HepG2 (cell line): ENCODE results near the gene DGKD. TPM values are rescaled to one million over a fixed set of nuclear protein-coding genes. Genes with fewer than 3 reads are reported as not detected.

ENCODE experiments used
- ATAC-seq: fragments of 200-7000 bp; cut with Tn5 transposase; 3 replicates; pipeline ENCODE4 v1.9.1; 2020; ENCODE audit warnings: mild to moderate bottlenecking, moderate library complexity
- BruUV-seq: library from RNA; stranded (reverse); fragments of 400-500 nt; replicated peaks from 2 replicates; lab custom pipeline; 2021; lab: Mats Ljungman, UMichigan
- CTCF ChIA-PET: fragments of 300-600 bp; formaldehyde crosslinking; extraction: SDS; loops from one replicate; lab custom pipeline; 2021; ENCODE audit warnings: low total read pairs, inconsistent platforms, low intra/inter-chr PET ratio; lab: Yijun Ruan, JAX
- POLR2A ChIA-PET: fragments of 350-600 bp; sonication (Branson Sonifier 250); formaldehyde crosslinking; loops from one replicate; lab custom pipeline; 2020; ENCODE audit warnings: antibody characterized with exemption, inconsistent platforms; lab: Yijun Ruan, JAX
- DNase-seq: peaks from one replicate; pipeline ENCODE4 v3.0.0-alpha.2; 2015; ENCODE audit warnings: low spot score
- FAIRE-seq: peaks from 3 replicates; lab custom pipeline; 2011; peaks lifted over from hg19 to GRCh38; lab: Jason Lieb, UNC
- H2AFZ ChIP-seq: one replicate; pipeline ENCODE4 v1.6.1; 2011; ENCODE audit warnings: low read length, inconsistent platforms
- H3K27ac ChIP-seq: fragments of 300-600 bp; 3 replicates; pipeline ENCODE4 v1.8.0; 2011; ENCODE audit warnings: mixed run types, mild to moderate bottlenecking, mixed read lengths, low read length, inconsistent platforms; ENCODE audit not compliant: insufficient read depth; ENCODE audit errors: extremely low read length
- H3K27me3 ChIP-seq, 2 experiments: fragments of 200-600 bp in 1 of 2; 2 replicates in 1 of 2; 3 replicates in 1 of 2; pipeline versions ENCODE4 v1.6.0 to v1.8.0; 2011; ENCODE audit warnings: low read length in 2 of 2, mild to moderate bottlenecking in 2 of 2, moderate library complexity in 2 of 2, inconsistent platforms in 1 of 2; ENCODE audit not compliant: insufficient read depth in 2 of 2, control insufficient read depth in 1 of 2
- H3K36me3 ChIP-seq, 2 experiments: fragments of 200-600 bp in 1 of 2; replicated peaks in 1 of 2; 2 replicates in 1 of 2; 3 replicates in 1 of 2; pipeline versions ENCODE4 v1.5.1 to v1.8.0; 2011; ENCODE audit warnings: low read length in 2 of 2, inconsistent platforms in 1 of 2; ENCODE audit not compliant: insufficient read depth in 2 of 2, control insufficient read depth in 1 of 2
- H3K4me1 ChIP-seq: 2 replicates; pipeline ENCODE4 v1.5.1; 2012; ENCODE audit warnings: low read length, inconsistent platforms; ENCODE audit not compliant: insufficient read depth
- H3K4me2 ChIP-seq: 2 replicates; pipeline ENCODE4 v1.6.0; 2011; ENCODE audit warnings: low read depth, low read length, inconsistent platforms
- H3K4me3 ChIP-seq, 3 experiments: fragments of 200-600 bp in 1 of 3; sonication (generic), shearing (Covaris generic) in 1 of 3; replicated peaks in 1 of 3; 2 replicates each; pipeline ENCODE4 v1.5.1; 2011 to 2016; ENCODE audit warnings: low read length in 3 of 3, inconsistent platforms in 2 of 3, low read depth in 2 of 3, mild to moderate bottlenecking in 2 of 3, control low read depth in 1 of 3, mixed read lengths in 1 of 3; ENCODE audit not compliant: insufficient read depth in 1 of 3
- H3K79me2 ChIP-seq: one replicate; pipeline ENCODE4 v1.6.1; 2011; ENCODE audit warnings: low read length, inconsistent platforms; ENCODE audit not compliant: insufficient read depth
- H3K9ac ChIP-seq: 2 replicates; pipeline ENCODE4 v1.6.0; 2011; ENCODE audit warnings: mild to moderate bottlenecking, low read depth, low read length, inconsistent platforms; ENCODE audit not compliant: insufficient read depth
- H3K9me3 ChIP-seq: 2 replicates; pipeline ENCODE4 v1.5.1; 2012; ENCODE audit warnings: mild to moderate bottlenecking, low read length
- H4K20me1 ChIP-seq: 2 replicates; pipeline ENCODE4 v1.6.0; 2011; ENCODE audit warnings: inconsistent platforms, mild to moderate bottlenecking, low read length, moderate library complexity; ENCODE audit not compliant: insufficient read depth
- BORCS8-MEF2B ChIP-seq: sonication (generic); formaldehyde crosslinking; IDR thresholded peaks from 2 replicates; pipeline ENCODE4 v1.8.0; 2022; ENCODE audit warnings: mild to moderate bottlenecking, missing genetic modification reagents
- CREB1 ChIP-seq, 2 experiments: fragments of 450-650 bp in 1 of 2; IDR thresholded peaks; 2 replicates each; pipeline ENCODE4 v1.6.1; 2016 to 2017; ENCODE audit warnings: control low read depth in 1 of 2, mild to moderate bottlenecking in 1 of 2, missing compliant biosample characterization in 1 of 2, missing genetic modification characterization in 1 of 2
- EP300 ChIP-seq, 3 experiments: sonication (generic) in 1 of 3; formaldehyde crosslinking in 1 of 3; IDR thresholded peaks; 2 replicates each; pipeline versions ENCODE4 v1.5.1 to v1.6.1; 2011 to 2020; ENCODE audit warnings: low read depth in 2 of 3, low read length in 2 of 3, borderline replicate concordance in 1 of 3, improper control_type of control experiment in 1 of 3, mild to moderate bottlenecking in 1 of 3, missing genetic modification reagents in 1 of 3, moderate library complexity in 1 of 3
- GTF3A ChIP-seq: sonication (generic); formaldehyde crosslinking; conservative IDR thresholded peaks from 2 replicates; pipeline ENCODE4 v1.4.0; 2020; ENCODE audit warnings: mild to moderate bottlenecking, missing genetic modification reagents
- RARA ChIP-seq: IDR thresholded peaks from 2 replicates; pipeline ENCODE4 v1.6.1; 2016; ENCODE audit warnings: missing genetic modification reagents, missing compliant biosample characterization
- XBP1 ChIP-seq: sonication (generic); formaldehyde crosslinking; IDR thresholded peaks from 2 replicates; pipeline ENCODE4 v1.5.0; 2020; ENCODE audit warnings: missing genetic modification reagents
- ZNF274 ChIP-seq: sonication (generic); formaldehyde crosslinking; IDR thresholded peaks from 2 replicates; pipeline ENCODE4 v1.5.1; 2020; ENCODE audit warnings: mild to moderate bottlenecking, missing genetic modification reagents
- ZNF687 ChIP-seq: sonication (generic); formaldehyde crosslinking; IDR thresholded peaks from 2 replicates; pipeline ENCODE4 v1.5.1; 2020; ENCODE audit warnings: mild to moderate bottlenecking, missing genetic modification reagents, moderate library complexity
- ZNF7 ChIP-seq: IDR thresholded peaks from 2 replicates; pipeline ENCODE4 v1.6.1; 2016; ENCODE audit warnings: missing biosample characterization, missing genetic modification reagents
- ZNF772 ChIP-seq: sonication (generic); formaldehyde crosslinking; IDR thresholded peaks from 2 replicates; pipeline ENCODE4 v1.5.0; 2020; ENCODE audit warnings: mild to moderate bottlenecking, missing genetic modification reagents
- WGBS: methylation state at CpG from one replicate; pipeline ENCODE4 v1.1.6; 2017; ENCODE audit warnings: low lambda C conversion rate; 5-methylcytosine and 5-hydroxymethylcytosine counted together
- in situ Hi-C: cut with HindIII; loops from 2 replicates; pipeline ENCODE4 v1.10.0; 2017; ENCODE audit warnings: low pct_unique_long_range_greater_than_20kb; ENCODE audit not compliant: extremely low pct_ligation_motif_present
- intact Hi-C: fragments of 100-400 bp; cut with micrococcal nuclease; formaldehyde crosslinking; loops from one replicate; pipeline ENCODE4 v1.10.0; 2022; ENCODE audit not compliant: unreplicated experiment
- polyA plus RNA-seq, 8 experiments: library from polyadenylated mRNA; depleted of rRNA in 3 of 8; stranded (reverse) in 7 of 8; unstranded in 1 of 8; fragments of >200 nt; fragmentation: Illumina TruSeq in 4 of 8; extraction: Trizol in 4 of 8; gene quantifications; 2 replicates each; pipeline versions ENCODE4 v1.2.1 to v1.2.3, GENCODE V29; 2011 to 2016; ENCODE audit warnings: low read depth in 4 of 8, missing spikeins in 1 of 8, mixed read lengths in 1 of 8; ENCODE audit not compliant: insufficient read depth in 1 of 8
- total RNA-seq, 5 experiments: library from RNA; depleted of rRNA; stranded (reverse); fragments of >200 nt; fragmentation: Illumina TruSeq; extraction: Trizol; gene quantifications; 2 replicates each; pipeline ENCODE4 v1.2.3, GENCODE V29; 2016; ENCODE audit warnings: low read depth in 1 of 5
- TF ChIP-seq, protein P1 (sequence below): sonication (generic); formaldehyde crosslinking; IDR thresholded peaks from 2 replicates; pipeline ENCODE4 v1.4.0; 2020; ENCODE audit warnings: mild to moderate bottlenecking, missing genetic modification reagents
- TF ChIP-seq, protein P2 (sequence below): sonication (generic); formaldehyde crosslinking; IDR thresholded peaks from 2 replicates; pipeline ENCODE4 v1.4.0; 2020; ENCODE audit warnings: mild to moderate bottlenecking, missing genetic modification reagents

DGKD gene
- total and polyA plus RNA-seq, 2 of the 13 experiments (the other 11 are each of a cell fraction or from before 2014, with no cell fraction given) = 24.5 to 33.2 TPM

GRCh38 chr2:233336541-233336940 lies 17.8 kb upstream of the DGKD start:
- Histone ChIP-seq H3K9me3 (no peaks in the 10 kb centered on the region), H4K20me1 (no peaks in the 10 kb centered on the region), H2AFZ (no peak overlapping the region), H3K36me3 (no peaks in the 10 kb centered on the region), H3K4me2 (no peak overlapping the region), H3K4me3 (no peak overlapping the region), H3K79me2 (no peaks in the 10 kb centered on the region), H3K27me3 (peaks cover 0 to 6% of the 10 kb centered on the region in 2 experiments; a peak in 2 of 5 replicates), H3K27ac (no peak overlapping the region), H3K9ac (no peak overlapping the region), H3K4me1 (peaks cover 25% of the 10 kb centered on the region)
- ChIA-PET POLR2A (no interaction called here), CTCF (no interaction called here)
- ATAC-seq (no peak), DNase-seq (no peak), FAIRE-seq (no peak)
- intact Hi-C loops = no loop called here
- TF ChIP-seq ZNF274 (no peak), CREB1 (IDR thresholded peaks at IDR 0.05) (no peak), CREB1 (CRISPR knock-in tag; IDR thresholded peaks at IDR 0.05) (no peak), ZNF772 (CRISPR knock-in tag) (no peak), ZNF7 (CRISPR knock-in tag) (no peak), GTF3A (CRISPR knock-in tag) (no peak)
- BruUV-seq = no TSS peak
- in situ Hi-C loops = no loop called here
- 44% methylated on average over 5 of the region's 5 CpGs for WGBS

DNA sequence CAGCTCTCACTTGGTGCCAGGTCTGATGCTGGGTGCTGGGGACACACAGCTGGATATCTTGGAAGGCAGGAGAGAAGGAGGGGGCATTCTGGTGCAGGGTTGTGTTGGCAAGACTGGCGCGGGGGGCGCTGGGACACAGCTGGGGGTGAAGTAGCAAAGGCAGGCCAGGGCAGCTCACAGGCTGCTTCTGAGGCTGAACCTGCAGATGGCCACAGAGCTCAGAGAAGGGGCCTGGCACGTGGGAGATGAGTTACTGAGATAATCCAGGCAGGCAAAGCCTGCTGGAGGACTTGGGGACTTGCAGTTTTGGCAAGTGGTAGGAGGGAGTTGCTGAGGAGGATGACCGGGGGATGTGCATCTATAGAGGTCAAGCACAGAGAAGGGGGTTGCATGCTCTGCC lies 16.2 kb upstream of the DGKD start:
- Histone ChIP-seq H3K9ac (no peak overlapping the region), H3K27me3 (peaks cover 0 to 4% of the 10 kb centered on the region in 2 experiments; a peak in 2 of 5 replicates), H2AFZ (no peak overlapping the region), H3K4me3 (no peak overlapping the region), H3K36me3 (no peaks in the 10 kb centered on the region), H3K4me1 (peaks cover 29% of the 10 kb centered on the region), H4K20me1 (no peaks in the 10 kb centered on the region), H3K27ac (no peak overlapping the region), H3K79me2 (no peaks in the 10 kb centered on the region), H3K9me3 (no peaks in the 10 kb centered on the region), H3K4me2 (no peak overlapping the region)
- WGBS = 54% methylated on average over 5 of the region's 5 CpGs
- in situ Hi-C loops (no loop called here), intact Hi-C loops (no loop called here)
- ATAC-seq = peak; percentile 63
- FAIRE-seq = no peak
- BruUV-seq = no TSS peak
- DNase-seq = no peak
- TF ChIP-seq BORCS8-MEF2B (0 out of 2 replicates have a peak, but pooled peaks have one; percentile 20), XBP1 (CRISPR knock-in tag) (no peak), ZNF687 (CRISPR knock-in tag) (0 out of 2 replicates have a peak, but pooled peaks have one; percentile 10), EP300 (IDR thresholded peaks at IDR 0.05; ENCODE audit: low read depth in 2 of 2, low read length in 2 of 2) (no peak), EP300 (CRISPR knock-in tag; IDR thresholded peaks at IDR 0.05; ENCODE audit: borderline replicate concordance) (no peak), RARA (no peak)
- TF ChIP-seq, protein P1, sequence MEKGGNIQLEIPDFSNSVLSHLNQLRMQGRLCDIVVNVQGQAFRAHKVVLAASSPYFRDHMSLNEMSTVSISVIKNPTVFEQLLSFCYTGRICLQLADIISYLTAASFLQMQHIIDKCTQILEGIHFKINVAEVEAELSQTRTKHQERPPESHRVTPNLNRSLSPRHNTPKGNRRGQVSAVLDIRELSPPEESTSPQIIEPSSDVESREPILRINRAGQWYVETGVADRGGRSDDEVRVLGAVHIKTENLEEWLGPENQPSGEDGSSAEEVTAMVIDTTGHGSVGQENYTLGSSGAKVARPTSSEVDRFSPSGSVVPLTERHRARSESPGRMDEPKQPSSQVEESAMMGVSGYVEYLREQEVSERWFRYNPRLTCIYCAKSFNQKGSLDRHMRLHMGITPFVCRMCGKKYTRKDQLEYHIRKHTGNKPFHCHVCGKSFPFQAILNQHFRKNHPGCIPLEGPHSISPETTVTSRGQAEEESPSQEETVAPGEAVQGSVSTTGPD (CRISPR knock-in tag) = no peak
- TF ChIP-seq, protein P2, sequence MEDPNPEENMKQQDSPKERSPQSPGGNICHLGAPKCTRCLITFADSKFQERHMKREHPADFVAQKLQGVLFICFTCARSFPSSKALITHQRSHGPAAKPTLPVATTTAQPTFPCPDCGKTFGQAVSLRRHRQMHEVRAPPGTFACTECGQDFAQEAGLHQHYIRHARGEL (CRISPR knock-in tag) = no peak
- ChIA-PET CTCF (no interaction called here), POLR2A (no interaction called here)
